DND-41 (cell line): Measurements from ENCODE around the gene ARRDC3.
A peak's percentile ranks its signal among the peaks of the same experiment; 100 is the strongest.

ENCODE experiments used
- ATAC-seq: fragments of 200-7000 bp; cut with Tn5 transposase; 3 replicates; pipeline ENCODE4 v1.9.1; 2021; ENCODE audit warnings: low read depth; ENCODE audit not compliant: insufficient read depth
- DNase-seq: peaks from one replicate; pipeline ENCODE4 v3.0.0-alpha.2; 2020
- H2AFZ ChIP-seq: 2 replicates; pipeline ENCODE4 v1.6.0; 2012; ENCODE audit warnings: low read depth, low read length
- H3K27ac ChIP-seq: 2 replicates; pipeline ENCODE4 v1.5.1; 2012; ENCODE audit warnings: low read length, inconsistent platforms
- H3K27me3 ChIP-seq: fragments of 200-600 bp; sonication (generic); 2 replicates; pipeline ENCODE4 v1.6.0; 2012; ENCODE audit warnings: low read length, mild to moderate bottlenecking, inconsistent platforms; ENCODE audit not compliant: insufficient read depth, poor library complexity
- H3K36me3 ChIP-seq: 2 replicates; pipeline ENCODE4 v1.5.1; 2012; ENCODE audit warnings: low read length, inconsistent platforms; ENCODE audit not compliant: insufficient read depth
- H3K4me1 ChIP-seq: 2 replicates; pipeline ENCODE4 v1.5.1; 2012; ENCODE audit warnings: mild to moderate bottlenecking, low read length; ENCODE audit not compliant: insufficient read depth
- H3K4me2 ChIP-seq: 2 replicates; pipeline ENCODE4 v1.6.0; 2012; ENCODE audit warnings: mild to moderate bottlenecking, moderate library complexity, low read length, inconsistent platforms; ENCODE audit not compliant: insufficient read depth
- H3K4me3 ChIP-seq, 2 experiments: fragments of 200-600 bp in 1 of 2; shearing (Covaris generic) in 1 of 2; 2 replicates each; pipeline ENCODE4 v1.5.1; 2012 to 2016; ENCODE audit warnings: inconsistent platforms in 2 of 2, low read length in 2 of 2, mild to moderate bottlenecking in 2 of 2, low read depth in 1 of 2, moderate library complexity in 1 of 2
- H3K79me2 ChIP-seq: 2 replicates; pipeline ENCODE4 v1.6.0; 2012; ENCODE audit warnings: low read length, inconsistent platforms; ENCODE audit not compliant: insufficient read depth
- H3K9ac ChIP-seq: 2 replicates; pipeline ENCODE4 v1.6.0; 2012; ENCODE audit warnings: low read depth, mild to moderate bottlenecking, inconsistent platforms, low read length, moderate library complexity
- H3K9me3 ChIP-seq: 2 replicates; pipeline ENCODE4 v1.5.1; 2012; ENCODE audit warnings: low read length, moderate library complexity, mild to moderate bottlenecking, inconsistent platforms; ENCODE audit not compliant: insufficient read depth, severe bottlenecking
- H4K20me1 ChIP-seq: 2 replicates; pipeline ENCODE4 v1.6.0; 2012; ENCODE audit warnings: low read length; ENCODE audit not compliant: insufficient read depth
- CTCF ChIP-seq: IDR thresholded peaks from 2 replicates; pipeline ENCODE4 v1.5.1; 2012; ENCODE audit warnings: borderline replicate concordance, low read length, moderate library complexity, mild to moderate bottlenecking; ENCODE audit not compliant: poor library complexity, severe bottlenecking; ENCODE audit errors: extremely low read depth
- EZH2 ChIP-seq: IDR thresholded peaks from 3 replicates; pipeline ENCODE4 v1.6.1; 2012; ENCODE audit warnings: borderline replicate concordance, low read depth, mild to moderate bottlenecking, moderate library complexity, low read length, inconsistent platforms; ENCODE audit not compliant: severe bottlenecking

Gene ARRDC3

GRCh38 chr5:91332267-91333045, 50.7 kb downstream of the ARRDC3 start:
- TF ChIP-seq EZH2 (no peak), CTCF (no peak)
- Histone ChIP-seq H2AFZ (no peak overlapping the region), H3K79me2 (no peaks in the 10 kb centered on the region), H4K20me1 (no peaks in the 10 kb centered on the region), H3K27me3 (no peaks in the 10 kb centered on the region), H3K4me1 (peaks cover 10% of the 10 kb centered on the region), H3K4me2 (no peak overlapping the region), H3K36me3 (no peaks in the 10 kb centered on the region), H3K9me3 (no peaks in the 10 kb centered on the region), H3K27ac (no peak overlapping the region), H3K4me3 (no peak overlapping the region), H3K9ac (no peak overlapping the region)
- DNase-seq (no peak), ATAC-seq (no peak)

- no peak for DNase-seq
- no peak overlapping the region for H3K4me2 ChIP-seq
- H2AFZ ChIP-seq = no peak overlapping the region
- H3K36me3 ChIP-seq = no peaks in the 10 kb centered on the region
- H3K79me2 ChIP-seq = no peaks in the 10 kb centered on the region
- no peak overlapping the region for H3K27ac ChIP-seq
- no peak overlapping the region for H3K9ac ChIP-seq
- no peak overlapping the region for H3K4me3 ChIP-seq
- peaks cover 10% of the 10 kb centered on the region for H3K4me1 ChIP-seq
- no peaks in the 10 kb centered on the region for H4K20me1 ChIP-seq
- TF ChIP-seq CTCF (no peak), EZH2 (no peak)
- no peaks in the 10 kb centered on the region for H3K9me3 ChIP-seq
- ATAC-seq = no peak
- H3K27me3 ChIP-seq = no peaks in the 10 kb centered on the region
These were observed 51.4 kb downstream of the ARRDC3 start for GRCh38 chr5:91331705-91332104.

- H3K27ac ChIP-seq = no peak overlapping the region
These were observed 53.8 kb downstream of the ARRDC3 start for GRCh38 chr5:91329283-91329682.

More at GRCh38 chr5:91329283-91329682, 53.8 kb downstream of the ARRDC3 start:
- TF ChIP-seq EZH2 (no peak), CTCF (no peak)
- no peak for DNase-seq
- no peaks in the 10 kb centered on the region for H3K79me2 ChIP-seq
- no peak overlapping the region for H3K9ac ChIP-seq
- H3K9me3 ChIP-seq = no peaks in the 10 kb centered on the region
- peaks cover 10% of the 10 kb centered on the region for H3K4me1 ChIP-seq
- H3K36me3 ChIP-seq = no peaks in the 10 kb centered on the region
- no peaks in the 10 kb centered on the region for H3K27me3 ChIP-seq
- H4K20me1 ChIP-seq = no peaks in the 10 kb centered on the region
- no peak overlapping the region for H3K4me3 ChIP-seq
- no peak overlapping the region for H2AFZ ChIP-seq
- ATAC-seq = peak; percentile 78
- no peak overlapping the region for H3K4me2 ChIP-seq
